NOMO-1 treated with DMSO at 0.1 percent for 48 hours (cell line): ENCODE data around the gene GPR17.

Experiments
- DNase-seq: peaks from one replicate; lab custom pipeline; 2025; ENCODE audit not compliant: unreplicated experiment; lab: John Stamatoyannopoulos, UW

GPR17 gene

GRCh38 chr2:127685410-127686080 is 39.6 kb downstream of the GPR17 start:
- DNase-seq, result no peak

GRCh38 chr2:127688405-127688804 is 42.5 kb downstream of the GPR17 start:
- DNase-seq, result no peak

GRCh38 chr2:127690696-127691095 is 44.7 kb downstream of the GPR17 start:
- no peak for DNase-seq

- no peak for DNase-seq
Observed at GRCh38 chr2:127694986-127695385, 49.0 kb downstream of the GPR17 start.

- no peak for DNase-seq
Observed at GRCh38 chr2:127695491-127696472, 49.8 kb downstream of the GPR17 start.

- no peak for DNase-seq
Observed at GRCh38 chr2:127697482-127698180, 51.7 kb downstream of the GPR17 start.

GRCh38 chr2:127698553-127699355 is 52.8 kb downstream of the GPR17 start:
- DNase-seq, result no peak

GRCh38 chr2:127700527-127701192 is 54.7 kb downstream of the GPR17 start:
- peak; percentile 94 for DNase-seq

- peak; percentile 91 for DNase-seq
Observed at GRCh38 chr2:127701193-127701650, 55.3 kb downstream of the GPR17 start, which contains the start of gene SFT2D3. Gene SFT2D3, plus strand, starts transcription at chr2:127701497. Its CDS starts 32 bp downstream, at chr2:127701529.

GRCh38 chr2:127701651-127702394 is 55.9 kb downstream of the GPR17 start:
- peak; percentile 82 for DNase-seq
